Large intestine (tissue), 3 donors: ENCODE data around the gene GARIN5B. TPM values are rescaled to one million over a fixed set of nuclear protein-coding genes. Genes with fewer than 3 reads are reported as not detected.

Source experiments
- DNase-seq, 2 donors: peaks; one replicate each; pipeline versions ENCODE4 v3.0.0 to v3.0.0-alpha.2; 2013
- H3K27ac ChIP-seq: one replicate; pipeline ENCODE4 v1.5.1; 2013; ENCODE audit warnings: low read length
- H3K27me3 ChIP-seq: 2 replicates; pipeline ENCODE4 v1.6.1; 2013; ENCODE audit warnings: low read length; ENCODE audit not compliant: control insufficient read depth, insufficient read depth
- H3K36me3 ChIP-seq: 2 replicates; pipeline ENCODE4 v1.6.1; 2013; ENCODE audit warnings: low read length; ENCODE audit not compliant: control insufficient read depth, insufficient read depth
- H3K4me1 ChIP-seq: one replicate; pipeline ENCODE4 v1.6.1; 2013; ENCODE audit warnings: low read length; ENCODE audit not compliant: control insufficient read depth, insufficient read depth
- H3K4me3 ChIP-seq: one replicate; pipeline ENCODE4 v1.5.1; 2013; ENCODE audit warnings: low read length
- H3K9me3 ChIP-seq: one replicate; pipeline ENCODE4 v1.6.1; 2013; ENCODE audit warnings: mild to moderate bottlenecking, low read depth, low read length, moderate library complexity; ENCODE audit not compliant: control insufficient read depth
- WGBS: methylation state at CpG from one replicate; pipeline ENCODE4 v1.1.5; 2013; ENCODE audit warnings: low lambda C conversion rate; ENCODE audit not compliant: insufficient coverage; 5-methylcytosine and 5-hydroxymethylcytosine counted together
- polyA plus RNA-seq: library from polyadenylated mRNA; unstranded; fragments of 120-200 nt; gene quantifications from one replicate; pipeline ENCODE4 v1.2.1, GENCODE V29; 2013

Gene GARIN5B
- polyA plus RNA-seq, 1 donor: 0.03 TPM

DNA sequence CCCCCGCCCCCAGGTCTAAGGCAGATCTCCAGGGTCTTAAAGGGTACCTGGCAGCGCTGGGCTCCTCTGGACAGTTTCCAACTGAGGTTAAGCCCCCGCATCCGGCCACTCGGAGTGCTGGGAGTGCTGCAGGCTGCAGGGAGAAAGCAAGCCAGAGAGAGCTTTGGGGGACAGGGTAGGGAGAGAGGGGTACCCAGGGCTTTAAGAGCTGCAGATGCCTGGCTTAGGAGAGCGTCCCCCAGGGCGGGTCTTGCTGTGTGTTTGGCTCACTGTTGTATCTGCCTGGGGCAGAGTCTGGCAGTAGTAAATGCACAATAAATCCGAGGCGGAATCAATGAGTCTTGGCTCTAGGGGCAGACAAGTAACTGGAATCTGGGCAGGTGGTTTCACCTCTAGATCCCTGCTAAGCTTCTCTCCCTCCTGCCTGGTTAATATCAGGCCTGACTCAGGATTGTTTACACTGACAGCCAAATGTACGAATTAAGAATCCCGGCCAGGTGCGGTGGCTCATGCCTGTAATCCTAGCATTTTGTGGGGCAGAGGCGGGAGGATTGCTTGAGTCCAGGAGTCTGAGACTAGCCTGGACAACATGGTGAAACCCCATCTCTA lies 7.7 kb downstream of the GARIN5B start:
- WGBS: no CpG with 5 or more reads among the region's 13 CpGs
- Histone ChIP-seq H3K4me1 (peaks cover 13% of the 10 kb centered on the region), H3K27me3 (peaks cover 67% of the 10 kb centered on the region), H3K9me3 (no peaks in the 10 kb centered on the region), H3K4me3 (no peak overlapping the region), H3K36me3 (no peaks in the 10 kb centered on the region), H3K27ac (no peak overlapping the region)
- no peak for DNase-seq

DNA sequence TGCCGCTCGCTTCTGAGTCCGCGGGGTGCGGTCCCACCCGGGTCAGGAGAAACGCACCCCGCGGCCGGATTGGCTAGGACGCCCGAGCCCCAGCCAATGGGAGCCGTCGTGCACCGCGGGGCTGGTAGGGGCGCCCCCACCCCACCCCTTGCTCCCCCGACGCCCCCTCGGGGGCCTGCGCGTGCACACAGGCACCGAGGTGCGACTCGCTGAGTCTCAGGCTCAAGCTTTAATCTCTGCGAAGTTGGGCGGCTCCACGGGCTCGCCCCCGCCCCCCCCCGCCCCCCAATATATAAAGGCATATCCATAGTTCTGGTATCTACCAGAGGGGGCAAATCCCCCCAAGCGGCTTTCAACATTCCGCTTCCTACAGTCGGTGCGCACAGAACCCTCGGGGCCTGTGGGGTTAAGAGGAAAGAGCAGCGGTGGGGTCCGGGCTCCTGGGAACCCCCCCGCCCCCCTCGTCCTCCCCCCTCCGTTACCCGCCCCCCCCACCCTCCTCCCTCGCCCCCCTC lies 8.3 kb downstream of the GARIN5B start, which contains the start of gene COX6B2:
TSS of gene COX6B2 (minus strand) at position 22 of the 515 bp plus-strand sequence. CDS start 198 bp downstream, outside the sequence.
- peaks cover 13% of the 10 kb centered on the region for H3K4me1 ChIP-seq

GRCh38 chr19:55353803-55354697 lies 9.0 kb downstream of the GARIN5B start:
- Histone ChIP-seq H3K27ac (no peak overlapping the region), H3K36me3 (no peaks in the 10 kb centered on the region), H3K4me1 (peaks cover 13% of the 10 kb centered on the region), H3K4me3 (peak overlapping the region; percentile 37), H3K9me3 (no peaks in the 10 kb centered on the region), H3K27me3 (peaks cover 67% of the 10 kb centered on the region)
- no CpG with 5 or more reads among the region's 72 CpGs for WGBS
- DNase-seq: peak in 1 of 2 donors; percentile 78

More for the DNA sequence above, 8.3 kb downstream of the GARIN5B start, which contains the start of gene COX6B2:
- Histone ChIP-seq H3K9me3 (no peaks in the 10 kb centered on the region), H3K27ac (no peak within 1 kb of the TSS), H3K36me3 (no peaks in the 10 kb centered on the region), H3K27me3 (peaks cover 67% of the 10 kb centered on the region), H3K4me3 (peak within 1 kb of the TSS; percentile 37)
- no peak for DNase-seq
- WGBS: no CpG with 5 or more reads among the region's 43 CpGs

DNA sequence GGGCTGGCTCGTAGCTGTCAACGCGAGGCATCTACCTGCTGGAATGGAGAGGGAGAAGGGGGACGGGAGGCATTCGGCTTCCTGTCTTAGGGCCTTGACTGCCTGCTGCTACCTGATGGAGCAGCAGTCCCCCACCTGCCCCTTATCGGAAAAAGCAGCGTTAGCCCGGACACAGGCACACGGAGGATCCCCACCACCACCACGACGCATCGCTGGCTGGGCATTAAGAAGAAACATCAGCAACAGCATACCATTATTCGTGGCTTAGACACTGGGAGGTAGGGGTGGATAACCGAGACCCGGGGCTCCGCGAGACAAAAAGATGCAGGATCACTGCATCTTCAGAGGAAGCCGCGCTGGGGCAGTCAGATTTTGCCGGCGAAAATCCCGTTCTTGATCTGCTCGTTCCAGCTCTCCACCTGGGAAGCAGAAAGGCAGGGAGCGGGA lies 9.7 kb downstream of the GARIN5B start:
- no peak for DNase-seq
- peaks cover 67% of the 10 kb centered on the region for H3K27me3 ChIP-seq
- no peaks in the 10 kb centered on the region for H3K36me3 ChIP-seq
- no peak overlapping the region for H3K27ac ChIP-seq
- no peaks in the 10 kb centered on the region for H3K9me3 ChIP-seq
- WGBS: no CpG with 5 or more reads among the region's 24 CpGs
- H3K4me3 ChIP-seq: peak overlapping the region; percentile 37
- H3K4me1 ChIP-seq: peaks cover 13% of the 10 kb centered on the region

GRCh38 chr19:55352549-55353145 lies 10.4 kb downstream of the GARIN5B start:
- no CpG with 5 or more reads among the region's 25 CpGs for WGBS
- Histone ChIP-seq H3K36me3 (no peaks in the 10 kb centered on the region), H3K27me3 (peaks cover 65% of the 10 kb centered on the region)

DNA sequence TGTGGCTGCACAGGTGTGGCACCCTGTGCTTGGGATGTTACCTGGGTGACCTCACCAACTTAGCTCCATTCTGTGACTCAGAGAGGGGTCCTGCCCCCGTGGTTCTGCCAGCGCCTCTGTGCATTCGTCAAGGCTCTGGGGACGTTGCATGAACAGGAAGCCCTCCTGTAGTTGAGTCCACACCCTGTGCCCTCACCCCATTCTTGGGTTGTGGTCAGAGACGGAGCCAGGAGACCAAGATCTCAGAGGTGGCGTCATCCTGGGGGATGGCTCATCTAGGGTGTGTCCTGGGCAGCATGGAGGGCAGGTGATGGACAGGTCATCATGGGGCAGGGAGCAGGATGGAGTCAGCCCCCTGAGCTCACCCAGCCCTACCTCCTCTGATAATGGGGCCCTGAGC lies 11.0 kb downstream of the GARIN5B start:
- H3K9me3 ChIP-seq: no peaks in the 10 kb centered on the region
- no CpG with 5 or more reads among the region's 6 CpGs for WGBS
- no peak overlapping the region for H3K4me3 ChIP-seq
- DNase-seq: no peak
- H3K36me3 ChIP-seq: peaks cover 4% of the 10 kb centered on the region
- peaks cover 59% of the 10 kb centered on the region for H3K27me3 ChIP-seq
- no peak overlapping the region for H3K27ac ChIP-seq
- peaks cover 13% of the 10 kb centered on the region for H3K4me1 ChIP-seq

More at GRCh38 chr19:55352549-55353145, 10.4 kb downstream of the GARIN5B start:
- Histone ChIP-seq H3K4me3 (no peak overlapping the region), H3K9me3 (no peaks in the 10 kb centered on the region), H3K27ac (no peak overlapping the region), H3K4me1 (peaks cover 13% of the 10 kb centered on the region)
- no peak for DNase-seq

- no peak for DNase-seq
- peaks cover 10% of the 10 kb centered on the region for H3K36me3 ChIP-seq
- H3K27me3 ChIP-seq: peaks cover 47% of the 10 kb centered on the region
- no peaks in the 10 kb centered on the region for H3K9me3 ChIP-seq
- 100% methylated on average over 1 of the region's 11 CpGs for WGBS
- H3K27ac ChIP-seq: no peak overlapping the region
- H3K4me3 ChIP-seq: no peak overlapping the region
- peaks cover 13% of the 10 kb centered on the region for H3K4me1 ChIP-seq
Observed at GRCh38 chr19:55350620-55351315, 12.3 kb downstream of the GARIN5B start.

- no peak for DNase-seq
- Histone ChIP-seq H3K27me3 (peaks cover 25% of the 10 kb centered on the region), H3K4me3 (no peak overlapping the region), H3K9me3 (no peaks in the 10 kb centered on the region), H3K36me3 (peaks cover 19% of the 10 kb centered on the region), H3K4me1 (peaks cover 6% of the 10 kb centered on the region), H3K27ac (no peak overlapping the region)
- WGBS: no CpG with 5 or more reads among the region's 22 CpGs
Observed at GRCh38 chr19:55348317-55349034, 14.6 kb downstream of the GARIN5B start.

GRCh38 chr19:55347442-55348009 lies 15.5 kb downstream of the GARIN5B start:
- Histone ChIP-seq H3K4me3 (no peak overlapping the region), H3K9me3 (no peaks in the 10 kb centered on the region), H3K36me3 (peaks cover 28% of the 10 kb centered on the region), H3K4me1 (no peaks in the 10 kb centered on the region), H3K27ac (no peak overlapping the region), H3K27me3 (peaks cover 15% of the 10 kb centered on the region)
- WGBS: no CpG with 5 or more reads among the region's 10 CpGs
- DNase-seq: no peak
